GM23338 (cell line): ENCODE measurements around the gene GAPVD1.

Source experiments
- EZH2 ChIP-seq: fragments of 200-600 bp; sonication (generic); IDR thresholded peaks from one replicate; pipeline ENCODE4 v1.8.0; 2017; ENCODE audit warnings: antibody characterized with exemption, mild to moderate bottlenecking, low read depth; ENCODE audit not compliant: unreplicated experiment
- JUNB ChIP-seq: IDR thresholded peaks from one replicate; pipeline ENCODE4 v1.6.1; 2016; ENCODE audit warnings: antibody characterized with exemption; ENCODE audit not compliant: unreplicated experiment

DNA sequence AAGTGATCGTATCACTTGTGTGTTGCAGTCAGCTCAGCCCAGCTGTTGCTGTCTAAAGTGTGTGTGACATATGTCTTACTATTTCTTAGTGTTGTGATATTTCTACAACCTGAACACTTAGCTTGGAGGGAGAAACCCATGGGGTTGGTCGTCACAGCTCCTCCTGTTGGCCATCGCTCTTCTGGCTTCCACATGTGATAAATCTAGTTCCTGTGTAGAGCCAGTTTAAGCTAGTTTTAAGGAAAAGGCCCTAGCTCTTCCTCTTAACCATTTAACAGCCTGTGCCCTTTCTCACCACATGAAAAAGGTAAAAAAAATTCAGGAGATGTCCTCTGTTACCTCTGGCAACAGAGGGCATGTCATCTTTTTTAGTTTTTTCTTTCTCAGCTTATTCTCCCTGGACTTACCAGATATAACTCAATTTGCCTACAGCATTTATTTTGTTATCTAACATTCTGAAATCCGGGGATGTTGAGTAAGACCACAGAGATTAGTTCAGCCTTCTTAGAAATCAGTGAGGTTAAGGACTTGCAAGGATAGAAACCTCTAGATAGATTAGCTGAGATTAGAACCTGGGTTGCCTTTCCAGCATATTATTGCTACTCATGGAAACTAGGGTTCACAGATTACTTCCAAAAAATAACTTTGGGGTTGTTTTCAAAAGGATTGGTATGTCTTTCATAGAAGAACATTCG is 100.4 kb downstream of the GAPVD1 start:
- TF ChIP-seq EZH2 (no peak), JUNB (no peak)
